Bone marrow (tissue), 2 donors: ENCODE data around the gene FBN1.

Source experiments
- DNase-seq, 2 donors: peaks; one replicate each; lab custom pipeline; 2025; lab: John Stamatoyannopoulos, UW

The FBN1 gene

DNA sequence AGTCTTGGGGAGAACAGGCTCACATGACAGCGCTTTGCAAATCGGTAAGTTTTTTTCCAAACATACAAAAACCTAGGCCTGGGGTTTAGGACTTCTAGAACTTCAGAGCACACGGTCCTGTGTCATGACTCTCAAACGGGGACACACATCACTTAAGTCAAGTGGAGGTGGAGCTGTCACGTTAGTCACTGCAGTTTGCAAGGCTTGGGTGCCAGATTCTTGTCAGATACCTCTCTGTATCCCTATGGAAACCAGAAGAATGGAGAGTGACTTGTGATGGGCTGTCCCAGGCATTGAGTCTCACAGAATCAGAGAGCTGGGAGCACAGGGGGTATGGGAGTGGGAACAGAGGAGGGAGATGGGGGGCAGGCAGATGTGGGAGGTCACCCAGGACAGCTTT lies 249.5 kb downstream of the FBN1 start:
- no peak for DNase-seq

DNA sequence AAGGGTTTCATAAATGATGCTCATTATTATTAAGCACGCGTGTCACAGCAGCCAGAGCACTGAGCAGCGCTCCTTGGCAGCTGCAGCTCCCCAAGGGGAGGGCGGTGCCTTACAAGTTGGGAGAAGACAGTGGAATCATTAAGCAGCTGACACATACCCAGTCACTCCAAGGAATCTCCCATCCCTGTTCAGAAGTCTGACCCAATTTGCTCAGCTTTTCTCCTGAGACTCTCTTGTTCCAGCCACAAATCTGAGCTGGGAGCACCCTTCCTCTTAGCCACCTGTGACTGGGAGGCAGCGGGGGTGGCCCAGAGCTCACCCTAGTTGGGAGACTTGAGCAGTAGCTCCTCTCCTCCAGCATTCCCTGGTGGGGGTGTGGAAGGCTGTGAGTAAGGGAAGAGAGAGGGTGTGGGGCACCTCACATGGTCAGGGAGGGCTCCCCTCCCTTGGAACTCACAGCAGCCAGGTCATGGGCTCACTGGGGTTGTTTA lies 249.9 kb downstream of the FBN1 start:
- no peak for DNase-seq

DNA sequence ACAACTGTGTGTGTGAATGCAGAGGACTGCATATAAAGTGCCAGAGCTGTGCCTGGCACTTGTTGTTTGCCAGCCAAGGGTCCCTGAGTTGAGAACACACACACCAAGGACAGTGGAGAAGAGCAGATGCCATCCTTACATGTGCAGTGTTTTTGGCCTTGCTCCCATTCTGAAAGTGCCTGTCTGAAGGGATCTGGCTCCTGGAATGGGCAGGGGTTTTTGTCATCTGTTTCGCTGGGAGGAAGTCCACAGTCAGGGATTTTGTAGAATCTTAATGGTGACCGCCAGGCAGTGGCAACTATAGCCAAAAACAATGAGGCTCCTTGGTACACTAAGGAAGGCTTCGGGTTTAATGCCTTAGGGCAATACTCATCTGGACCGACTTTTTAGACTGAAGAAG lies 250.5 kb downstream of the FBN1 start:
- no peak for DNase-seq

DNA sequence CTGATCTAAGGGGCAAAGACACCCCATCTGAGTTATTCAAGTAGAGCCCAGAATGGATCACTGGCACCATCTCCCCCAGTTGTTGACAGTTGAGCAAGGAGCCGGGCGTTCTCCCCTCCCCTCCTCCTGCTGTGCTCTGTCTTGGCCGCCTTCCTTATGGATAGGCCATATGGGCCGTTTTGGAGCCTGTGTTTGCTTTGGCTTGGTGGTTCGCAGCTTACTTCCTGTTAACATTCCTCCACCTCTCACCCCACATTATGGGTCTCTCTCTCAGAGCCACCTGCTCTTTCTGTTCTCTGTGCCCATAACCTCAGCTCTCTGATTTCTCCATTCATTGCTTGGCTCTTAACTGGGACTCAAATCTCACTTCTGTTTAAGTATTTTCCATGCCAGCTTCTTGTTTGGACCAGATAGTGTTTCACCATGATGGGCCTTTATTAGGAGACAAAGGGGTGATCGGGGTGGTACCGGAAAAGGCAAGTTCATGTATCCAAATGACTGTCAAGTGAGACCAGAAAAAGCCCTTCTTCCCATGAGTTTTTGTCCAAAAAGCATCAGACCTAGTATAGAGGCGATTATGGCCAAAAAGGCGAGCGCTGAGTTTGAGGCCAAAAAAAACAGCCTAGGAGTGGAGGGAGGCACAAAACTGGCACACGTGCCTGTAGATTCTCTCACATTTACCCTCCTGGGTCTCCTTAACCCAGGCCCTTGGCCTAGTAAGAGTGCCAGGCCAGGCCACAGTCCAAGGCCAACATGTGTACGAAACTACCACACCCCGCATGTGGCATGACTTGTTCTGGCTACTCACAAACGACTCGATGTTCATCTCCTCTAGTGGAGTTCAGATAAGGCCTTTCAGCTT lies 251.6 kb downstream of the FBN1 start:
- no peak for DNase-seq

DNA sequence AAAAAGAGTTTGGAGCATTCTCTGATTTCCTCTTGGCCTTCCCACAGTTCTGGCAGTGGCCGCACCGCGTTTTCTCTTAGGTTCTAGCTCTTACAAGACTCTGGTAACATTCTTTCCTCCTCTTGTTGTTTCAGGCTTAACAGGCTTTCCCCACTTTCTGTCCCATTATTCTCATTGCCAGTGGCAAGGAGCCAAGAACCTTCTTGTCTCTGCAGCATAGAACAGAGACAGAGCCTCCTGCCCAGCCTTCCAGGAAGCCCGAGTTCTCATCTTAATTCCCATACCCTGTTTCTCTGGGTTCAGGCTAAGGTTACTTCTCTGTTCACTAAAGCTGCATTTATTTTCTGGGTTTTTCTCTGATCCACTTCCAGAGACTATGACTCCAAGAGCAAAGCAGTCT lies 253.2 kb downstream of the FBN1 start:
- DNase-seq: no peak

DNA sequence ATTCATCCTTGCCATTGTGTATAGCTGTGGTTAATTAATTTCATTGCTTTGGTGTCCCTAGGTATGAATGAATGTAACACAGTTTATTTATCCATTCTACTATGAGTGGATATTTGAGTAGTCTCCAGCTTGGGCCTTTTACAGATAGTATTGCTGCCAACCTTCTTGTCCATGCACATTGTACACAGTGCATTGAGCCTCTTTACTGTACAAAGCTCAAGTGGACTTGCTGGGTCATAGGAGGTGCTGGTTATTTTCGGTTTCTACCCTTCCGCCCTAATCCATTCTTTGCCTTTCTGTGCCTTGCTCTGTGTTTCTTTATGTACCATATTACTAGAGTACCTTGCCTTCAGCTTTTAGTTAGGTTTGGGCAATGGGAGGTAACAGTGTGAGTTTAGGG lies 253.6 kb downstream of the FBN1 start:
- DNase-seq: no peak

DNA sequence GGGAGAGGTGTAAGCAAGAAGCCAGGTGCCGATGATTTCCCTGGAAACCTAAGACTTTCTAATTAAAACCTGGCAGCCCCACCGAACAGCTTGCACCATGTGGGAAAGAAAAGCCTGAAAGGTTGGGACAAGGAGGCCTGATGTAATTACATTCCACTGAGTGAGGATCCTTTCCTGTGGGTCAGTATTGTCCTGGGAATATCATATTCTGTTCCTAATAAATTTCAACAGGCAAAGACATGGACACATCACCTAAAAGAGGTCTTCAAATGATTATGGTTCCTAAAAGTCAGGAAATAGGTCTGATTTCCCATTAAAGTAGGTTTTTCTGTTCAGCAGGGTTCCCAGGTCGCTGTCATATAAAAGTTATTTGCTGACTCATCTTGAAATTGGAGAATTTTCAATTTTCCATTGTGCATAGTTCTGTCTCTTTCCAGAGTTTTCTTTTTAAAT lies 255.8 kb downstream of the FBN1 start:
- DNase-seq: no peak

DNA sequence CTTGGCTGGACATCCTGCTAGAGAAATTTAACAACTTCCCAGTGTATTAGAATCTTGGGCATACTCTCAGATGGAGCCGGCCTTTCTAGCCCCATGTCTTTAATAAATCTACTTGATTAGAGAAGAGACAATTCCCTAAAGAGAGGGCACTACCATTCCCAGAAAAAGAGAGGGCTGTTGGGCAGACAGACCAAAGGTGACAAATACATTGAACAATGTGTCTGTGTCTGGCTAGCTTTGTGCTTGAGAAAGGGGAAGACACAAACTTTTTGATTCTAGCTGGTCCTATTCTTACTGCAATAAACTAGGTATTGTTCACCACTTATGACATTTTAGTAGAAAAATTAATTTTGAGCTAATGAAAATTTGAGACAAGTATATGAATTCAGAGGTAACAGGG lies 256.6 kb downstream of the FBN1 start:
- no peak for DNase-seq

DNA sequence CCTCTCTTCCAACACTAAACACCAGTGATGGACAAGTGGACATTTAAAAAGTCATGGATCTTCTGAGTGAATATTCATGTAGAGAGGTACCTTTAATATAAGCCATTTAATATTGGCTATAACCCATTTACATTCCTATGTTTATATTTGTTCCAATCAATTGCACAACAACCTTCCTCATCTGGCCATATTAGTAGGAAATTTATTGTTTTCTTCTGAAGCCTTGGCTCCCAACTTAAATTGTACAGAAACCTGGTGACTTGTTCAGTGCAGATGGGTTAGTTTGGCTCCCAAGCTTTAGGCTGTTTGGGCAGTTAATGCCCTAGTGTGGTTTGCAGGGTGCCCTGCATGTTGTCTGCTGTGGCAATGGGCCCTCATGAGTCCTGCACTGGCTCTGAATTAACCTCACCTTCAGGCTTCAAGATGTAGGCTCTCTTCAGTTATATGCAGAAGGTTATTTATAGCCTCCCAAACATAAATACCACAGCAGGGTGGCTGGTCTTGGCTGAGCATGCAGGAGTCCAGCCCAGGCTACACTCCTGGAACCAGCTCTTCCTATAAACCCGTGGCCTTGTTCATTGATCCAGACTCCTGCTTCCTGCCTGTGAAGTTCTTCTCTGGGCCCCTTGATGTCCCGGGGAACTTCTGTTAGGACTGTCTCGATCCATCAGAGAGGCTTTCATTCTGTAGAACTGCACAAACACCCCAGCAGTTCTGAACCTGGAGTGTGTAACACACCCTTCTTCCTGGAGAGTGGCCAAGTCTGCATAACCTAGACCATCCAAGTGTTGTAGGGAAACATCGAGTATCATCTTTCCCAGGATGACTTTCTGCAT lies 257.3 kb downstream of the FBN1 start:
- DNase-seq: no peak

DNA sequence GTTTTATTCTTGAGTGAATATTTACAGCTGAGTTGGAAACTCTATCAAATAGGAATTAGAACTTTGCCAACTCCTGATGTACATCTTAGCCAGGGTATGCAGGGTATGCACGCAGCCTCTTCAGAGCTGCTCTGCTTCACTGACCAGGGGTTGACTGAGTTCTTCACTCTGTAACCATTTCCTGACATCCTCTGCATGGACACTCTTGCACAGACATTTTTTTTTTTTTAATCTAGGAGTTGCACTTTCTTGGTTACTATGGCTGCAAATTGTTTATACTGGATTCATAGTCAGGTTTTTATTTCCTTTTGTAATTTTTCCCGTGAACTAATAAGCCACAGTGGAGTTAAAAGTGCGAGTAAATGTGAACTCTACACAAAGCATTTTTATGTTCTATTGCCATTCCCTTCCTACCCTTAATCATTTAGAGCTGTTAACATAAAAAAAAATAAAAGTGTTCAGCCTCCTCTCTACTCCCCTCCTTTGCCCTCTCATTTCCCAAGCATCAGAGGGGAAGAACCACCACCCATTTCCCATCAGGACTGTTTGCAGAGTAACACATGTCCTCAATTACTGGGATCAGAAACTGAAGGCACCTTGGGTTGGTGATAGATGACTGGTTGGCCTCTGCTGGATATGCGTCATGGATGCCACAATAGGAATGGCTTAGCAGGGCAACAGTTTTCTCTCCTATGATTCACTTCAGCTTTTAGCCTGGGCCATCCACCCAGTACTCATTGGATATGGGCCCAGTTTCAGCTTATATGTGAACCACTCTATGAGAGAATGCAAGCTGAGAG lies 260.3 kb downstream of the FBN1 start:
- DNase-seq: no peak

DNA sequence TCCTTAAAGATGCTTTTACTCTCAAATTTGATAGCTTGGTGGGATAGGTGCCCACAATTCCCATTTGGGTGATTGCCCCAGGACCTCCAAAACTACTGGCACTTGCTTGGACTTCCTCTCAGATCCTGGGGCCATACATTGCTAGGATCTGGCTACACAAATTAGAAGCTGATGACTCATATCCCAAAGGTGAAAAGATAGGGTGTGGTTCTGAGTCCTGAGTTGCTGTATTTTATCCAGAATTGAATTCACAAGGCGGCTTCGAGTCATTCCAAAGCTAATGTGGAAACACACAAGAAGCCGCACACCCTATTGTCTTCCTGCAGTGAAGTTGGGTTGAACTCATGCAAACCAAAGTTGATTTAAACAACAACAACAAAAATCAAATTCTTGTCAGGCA lies 260.9 kb downstream of the FBN1 start:
- DNase-seq: no peak

DNA sequence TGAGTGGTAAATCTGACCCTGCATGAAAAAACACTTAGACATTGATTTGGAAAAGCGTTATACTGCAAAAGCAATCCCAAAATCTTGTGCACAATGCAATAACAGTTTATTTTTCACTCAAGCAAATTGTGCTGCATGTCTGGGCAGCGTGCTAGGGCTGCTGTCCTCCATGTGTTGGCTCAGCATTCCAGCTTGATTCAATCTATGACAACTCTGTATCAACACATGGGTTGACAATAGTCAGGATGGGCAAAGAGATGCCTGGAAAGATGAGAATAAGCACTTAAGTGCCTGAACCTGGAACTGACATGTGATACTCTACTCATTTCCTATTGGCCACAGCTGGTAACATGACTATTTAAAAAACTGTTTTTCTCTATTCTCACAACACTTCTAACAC lies 262.5 kb downstream of the FBN1 start:
- no peak for DNase-seq

DNA sequence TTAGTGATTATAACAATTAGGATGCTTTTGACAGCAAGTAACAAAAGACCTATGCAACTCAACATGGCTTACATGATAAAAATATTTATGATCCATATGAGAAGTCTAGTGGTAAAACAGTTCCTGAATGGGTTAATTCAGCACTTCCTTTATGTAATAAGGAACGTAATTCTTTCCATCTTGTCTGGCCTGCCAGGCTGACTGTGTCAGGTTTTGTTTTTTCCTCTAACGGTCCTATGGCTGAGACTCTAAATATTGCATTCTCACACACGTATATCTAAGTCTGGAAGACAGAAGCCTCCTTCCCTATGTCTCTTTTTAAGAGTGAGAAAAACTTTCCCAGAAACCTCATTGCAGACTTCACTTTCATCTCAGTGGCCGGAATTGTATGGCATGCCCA lies 263.6 kb downstream of the FBN1 start:
- DNase-seq: no peak

DNA sequence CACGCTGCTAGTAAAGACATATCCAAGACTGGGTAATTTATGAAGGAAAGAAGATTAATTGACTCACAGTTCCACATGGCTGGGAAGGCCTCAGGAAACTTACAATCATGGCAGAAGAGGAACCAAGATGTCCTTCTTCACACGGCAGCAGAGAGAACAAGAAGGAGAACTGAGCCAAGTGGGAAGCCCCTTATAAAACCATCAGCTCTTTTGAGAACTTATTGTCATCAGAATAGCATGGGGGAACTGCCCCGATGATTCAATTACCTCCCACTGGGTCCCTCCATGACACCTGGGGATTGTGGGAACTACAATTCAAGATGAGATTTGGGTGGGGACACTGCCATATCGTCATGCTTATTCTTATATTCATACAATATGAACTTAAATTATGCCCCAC lies 265.3 kb downstream of the FBN1 start:
- DNase-seq: no peak

DNA sequence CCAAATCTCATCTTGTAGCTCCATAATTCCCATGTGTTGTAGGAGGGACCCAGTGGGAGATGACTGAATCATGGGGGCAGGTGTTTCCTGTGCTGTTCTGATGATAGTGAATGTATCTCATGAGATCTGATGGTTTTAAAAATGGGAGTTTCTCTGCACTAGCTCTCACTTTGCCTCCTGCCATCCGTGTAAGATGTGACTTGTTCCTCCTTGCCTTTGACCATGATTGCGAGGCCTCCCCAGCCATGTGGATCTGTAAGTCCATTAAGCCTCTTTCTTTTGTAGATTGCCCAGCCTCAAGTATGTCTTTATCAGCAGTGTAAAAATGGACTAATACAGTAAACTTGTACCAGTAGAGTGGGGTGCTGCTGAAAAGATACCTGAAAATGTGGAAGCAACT lies 269.7 kb downstream of the FBN1 start:
- no peak for DNase-seq

DNA sequence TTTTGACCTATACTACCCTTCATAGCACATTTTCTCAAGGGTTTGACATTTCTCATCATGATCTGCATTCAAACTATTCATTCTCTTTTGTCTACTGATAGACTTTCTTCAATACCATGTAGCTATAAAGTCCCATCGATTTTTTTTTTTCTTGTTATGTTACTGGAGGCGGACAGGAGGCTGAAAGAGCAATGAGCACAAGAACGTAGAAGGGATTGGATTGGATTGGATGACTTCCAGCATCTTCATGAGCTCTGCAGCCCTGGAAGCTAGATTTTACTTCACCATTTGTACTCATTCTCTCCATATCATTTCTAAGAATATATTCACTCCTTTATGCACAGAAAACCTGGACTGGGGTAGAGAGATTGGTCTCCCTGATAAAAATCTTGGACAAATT lies 271.0 kb downstream of the FBN1 start:
- DNase-seq: no peak

DNA sequence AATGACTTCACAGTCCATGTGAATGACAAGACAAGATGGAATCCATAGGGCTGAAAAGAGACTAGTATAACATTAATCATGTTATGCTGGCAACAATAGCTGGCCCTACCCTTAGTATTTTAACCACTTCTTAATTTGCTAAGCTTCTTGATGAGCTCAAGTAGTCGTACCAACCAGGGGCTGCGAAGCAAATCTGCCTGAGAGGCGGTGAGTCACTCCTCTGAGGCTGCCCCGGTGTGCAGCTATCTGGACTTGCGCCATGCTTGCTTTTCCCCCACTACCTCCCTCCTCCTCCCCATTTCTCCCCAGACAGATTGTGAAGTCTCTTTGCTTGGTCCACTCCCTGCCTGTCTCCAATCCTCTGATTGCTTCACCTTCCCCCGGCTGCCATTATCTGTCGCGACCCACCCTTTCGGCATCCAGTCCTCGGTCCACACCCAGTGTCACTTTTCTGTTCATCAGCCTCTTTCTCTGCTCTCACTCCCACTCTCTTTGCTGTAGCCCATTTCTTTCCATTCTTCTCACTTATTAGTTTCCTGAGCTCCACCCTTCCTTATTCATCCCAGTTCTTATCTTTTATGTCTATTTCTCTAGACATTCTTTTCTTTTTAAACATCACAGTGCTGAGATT lies 271.6 kb downstream of the FBN1 start:
- no peak for DNase-seq

DNA sequence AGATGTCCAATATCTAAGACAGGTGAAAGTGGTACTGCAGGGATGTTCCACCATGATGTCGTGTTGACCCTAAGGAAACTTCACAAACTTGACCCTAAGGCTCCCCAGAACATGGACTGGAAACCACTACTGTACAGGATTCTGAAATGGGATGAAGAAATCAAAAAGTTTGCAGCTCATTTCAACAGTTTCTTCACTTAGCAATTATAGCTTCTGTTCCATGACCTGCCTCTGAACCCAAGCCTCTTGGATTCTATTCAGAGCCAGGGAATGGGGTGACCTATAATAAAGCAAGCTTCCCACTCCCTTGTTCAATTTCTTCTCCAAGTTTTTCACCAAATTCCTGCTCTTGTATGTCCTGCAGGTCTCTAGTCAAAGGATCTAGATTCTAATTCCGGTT lies 273.5 kb downstream of the FBN1 start:
- DNase-seq: no peak

DNA sequence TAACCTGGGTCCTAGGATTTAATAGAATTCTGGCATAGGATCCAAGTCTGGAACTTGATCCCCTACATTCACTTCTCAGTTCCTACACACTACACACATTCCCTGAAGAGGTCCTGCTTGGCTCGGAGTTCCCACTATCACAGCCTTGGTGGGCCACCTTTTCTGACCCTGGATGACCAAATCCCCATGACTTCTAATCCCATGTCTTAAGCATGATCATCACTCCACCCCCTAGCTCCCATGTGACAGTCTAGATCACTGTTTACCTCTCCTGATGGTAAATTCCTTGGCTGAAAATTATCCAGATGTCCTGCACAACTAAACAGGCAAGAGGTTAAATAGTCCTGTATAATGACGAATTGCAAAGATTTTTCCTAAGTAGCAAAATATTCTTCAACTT lies 274.0 kb downstream of the FBN1 start:
- DNase-seq: no peak

DNA sequence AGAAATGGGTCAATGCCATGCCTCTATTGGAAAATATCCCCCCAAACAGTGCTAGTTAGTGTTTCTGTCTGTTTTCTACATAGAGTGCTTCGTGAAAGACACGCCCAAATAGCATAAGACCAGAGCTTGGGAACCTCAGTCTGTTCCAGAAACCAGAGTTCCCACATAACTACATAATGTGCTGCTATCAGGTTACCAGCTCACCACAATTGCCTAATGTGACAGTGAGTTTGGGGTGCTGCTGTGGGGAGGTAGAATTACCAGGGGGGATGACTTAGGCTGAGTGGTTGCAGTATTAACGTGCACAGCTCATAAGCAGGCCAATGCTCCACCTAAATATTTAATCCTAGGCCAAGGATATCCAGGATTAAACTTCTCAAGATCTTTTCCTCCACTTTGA lies 275.0 kb downstream of the FBN1 start:
- DNase-seq: no peak

DNA sequence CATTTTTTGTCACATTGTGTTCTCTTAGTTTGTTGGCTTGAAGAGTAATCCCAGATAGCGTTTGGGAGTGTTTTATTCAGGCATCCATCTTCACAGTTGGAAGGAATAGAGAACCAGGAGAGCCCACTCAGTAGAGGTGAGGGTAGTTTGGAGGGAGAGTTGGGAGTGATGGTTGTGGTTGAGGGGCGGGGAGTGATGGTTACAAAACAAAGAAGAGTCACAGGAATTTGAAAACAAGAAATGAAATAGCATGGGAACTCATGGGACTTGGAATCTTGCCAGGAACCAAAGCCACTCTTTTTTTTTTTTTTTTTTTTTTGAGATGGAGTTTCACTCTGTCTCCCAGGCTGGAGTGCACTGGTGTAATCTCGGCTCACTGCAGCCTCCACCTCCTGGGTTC lies 278.0 kb downstream of the FBN1 start:
- DNase-seq: no peak
